NOMO-1 (cell line): Measurements from ENCODE around the gene RIT2.

Source experiments
- DNase-seq, 2 experiments: peaks; one replicate each; lab custom pipeline; 2025; ENCODE audit not compliant: unreplicated experiment in 2 of 2; lab: John Stamatoyannopoulos, UW

RIT2 gene

GRCh38 chr18:42712065-42712464 lies 403.4 kb downstream of the RIT2 start:
- DNase-seq: no peak

- no peak for DNase-seq
These were observed 408.4 kb downstream of the RIT2 start for GRCh38 chr18:42707080-42707479.

- DNase-seq: peak; percentile 3 to 4
These were observed 408.9 kb downstream of the RIT2 start for GRCh38 chr18:42706618-42707017.

GRCh38 chr18:42706029-42706608 lies 409.4 kb downstream of the RIT2 start:
- no peak for DNase-seq
